ENCODE data around the gene GAS2L3.
"Not testable (repeated sequence)": the region's sequence is repeated elsewhere in the genome, so short reads cannot be mapped to it uniquely, and the experiment has no call there.

GAS2L3 gene

DNA sequence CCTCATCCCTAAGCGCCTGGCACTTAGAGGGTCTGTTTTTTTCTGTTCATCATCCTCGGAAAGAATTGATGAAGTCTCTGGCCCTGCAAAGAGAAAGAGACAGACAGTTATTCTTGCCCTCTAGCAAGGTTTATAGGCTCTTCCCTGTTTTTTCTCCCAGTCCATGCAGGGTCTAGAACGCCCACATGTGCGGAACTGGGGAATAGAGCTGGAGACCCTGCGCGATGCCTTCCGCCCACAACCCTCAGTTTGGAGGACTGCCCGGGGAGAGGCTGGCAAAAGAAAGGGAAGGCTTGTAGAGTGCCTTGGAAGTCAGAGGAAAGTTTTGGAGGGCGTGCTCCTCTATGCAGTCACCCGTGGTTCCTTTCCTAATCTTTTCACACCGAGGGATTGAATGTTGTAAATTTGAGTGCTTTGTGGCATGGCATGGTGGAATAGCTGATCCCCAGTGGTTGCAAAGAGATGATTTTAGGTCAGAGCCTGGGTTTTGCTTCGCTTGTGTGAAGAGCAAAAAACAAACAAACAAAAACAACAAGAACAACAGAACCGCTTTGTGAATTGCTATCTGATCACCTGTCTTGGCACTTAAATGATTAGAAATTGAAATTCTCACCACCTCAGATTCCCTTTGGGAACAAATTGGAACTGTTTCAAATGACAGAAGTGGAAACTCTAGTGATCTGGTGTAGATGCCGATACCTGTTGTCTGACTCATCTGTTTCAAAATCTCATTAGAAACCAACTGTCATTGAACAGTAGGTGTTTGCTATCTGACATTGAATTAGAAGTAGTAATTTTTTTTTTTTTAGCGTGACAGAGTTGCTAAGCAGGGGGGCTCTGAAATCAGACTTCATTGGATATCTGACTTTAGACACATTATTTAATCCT is 947 bp downstream of the GAS2L3 start:
- peak in 2 of 58 donors; percentile 3 to 26 for DNase-seq

GRCh38 chr12:100576331-100577036 is 3.0 kb downstream of the GAS2L3 start:
- no peak for DNase-seq

GRCh38 chr12:100578923-100579322 is 5.4 kb downstream of the GAS2L3 start:
- DNase-seq: no peak

DNA sequence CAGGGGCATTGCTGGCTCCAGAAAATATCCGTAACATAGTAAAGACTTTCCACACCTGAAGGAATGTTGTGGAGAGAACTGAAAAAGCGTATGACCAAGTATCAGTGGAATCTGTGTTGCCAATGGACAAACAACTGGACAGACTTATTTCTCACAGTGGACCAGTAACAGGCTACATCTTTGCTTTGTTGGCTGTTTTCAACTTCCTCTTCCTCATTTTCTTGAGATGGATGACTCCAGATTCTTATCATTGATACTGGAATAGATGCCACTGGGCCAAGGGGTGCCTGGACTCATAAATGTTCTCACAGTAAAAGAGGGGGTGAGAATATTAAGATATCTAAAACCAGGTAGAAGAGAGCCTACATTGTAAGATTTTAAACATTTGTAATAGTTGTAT is 6.4 kb downstream of the GAS2L3 start:
- DNase-seq: no peak

- no peak for DNase-seq
Measured at GRCh38 chr12:100584256-100584655, 10.8 kb downstream of the GAS2L3 start.

GRCh38 chr12:100591979-100592378 is 18.5 kb downstream of the GAS2L3 start:
- DNase-seq: no peak

DNA sequence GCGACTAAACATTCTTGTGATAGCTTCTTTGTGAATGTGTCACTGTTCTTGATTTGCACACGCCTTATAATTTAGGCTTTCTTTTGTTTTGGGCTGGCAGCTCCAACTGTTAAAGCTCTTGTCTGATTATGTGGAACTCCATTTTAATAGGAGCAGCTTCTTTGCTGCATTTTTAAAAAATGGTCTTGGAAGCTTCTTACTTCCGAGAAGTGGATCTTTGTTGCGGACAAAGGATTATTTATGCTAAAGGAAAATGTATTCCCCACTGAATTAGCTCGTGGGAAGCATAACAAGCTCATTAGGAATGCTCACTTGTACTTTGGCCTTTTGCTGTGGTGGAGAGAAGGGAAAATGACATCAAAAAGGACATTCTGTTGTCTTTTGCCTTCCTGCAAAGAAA is 20.0 kb downstream of the GAS2L3 start:
- DNase-seq: no peak

- no peak for DNase-seq
Measured at GRCh38 chr12:100601626-100602025, 28.1 kb downstream of the GAS2L3 start.

- DNase-seq: not testable (repeated sequence)
Measured at GRCh38 chr12:100602997-100603396, 29.5 kb downstream of the GAS2L3 start.

DNA sequence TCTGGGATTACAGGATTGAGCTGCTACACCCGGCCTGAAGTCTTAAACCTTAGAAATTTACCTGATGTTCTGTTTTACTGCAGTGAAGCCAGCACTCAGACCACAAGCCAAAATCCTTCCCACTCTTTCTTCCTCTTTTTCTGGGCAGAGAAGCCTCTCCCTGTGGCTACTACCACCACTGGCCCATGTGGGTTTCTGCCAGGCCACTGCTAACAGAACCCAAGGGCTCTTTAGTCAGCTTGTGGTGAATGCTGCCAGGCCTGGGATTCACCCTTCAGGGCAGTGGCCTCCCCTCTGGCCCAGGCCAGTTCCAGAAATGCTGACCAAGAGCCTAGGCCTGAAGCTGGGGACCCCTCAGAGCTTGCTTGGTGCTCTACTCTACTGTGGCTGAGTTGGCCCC is 35.3 kb downstream of the GAS2L3 start:
- DNase-seq: peak in 17 of 58 donors; percentile 1 to 29 (median 7)

- DNase-seq: no peak
Measured at GRCh38 chr12:100610666-100611430, 37.4 kb downstream of the GAS2L3 start.

GRCh38 chr12:100612606-100613005 is 39.1 kb downstream of the GAS2L3 start:
- DNase-seq: no peak

DNA sequence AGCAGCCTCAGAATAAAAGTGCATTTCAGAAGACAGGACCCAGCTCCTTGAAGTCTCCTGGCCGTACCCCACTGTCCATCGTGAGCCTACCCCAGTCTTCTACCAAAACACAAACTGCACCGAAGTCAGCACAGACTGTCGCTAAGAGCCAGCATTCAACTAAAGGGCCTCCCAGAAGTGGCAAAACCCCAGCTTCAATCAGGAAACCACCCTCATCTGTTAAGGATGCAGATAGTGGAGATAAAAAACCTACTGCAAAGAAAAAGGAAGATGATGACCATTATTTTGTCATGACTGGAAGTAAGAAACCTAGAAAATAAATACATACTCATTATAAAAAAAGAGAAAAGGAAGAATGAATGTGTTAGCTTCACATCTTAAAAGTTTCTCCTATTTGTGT is 51.1 kb downstream of the GAS2L3 start:
- DNase-seq: no peak

GRCh38 chr12:100632445-100632892 is 59.0 kb downstream of the GAS2L3 start:
- DNase-seq: no peak

- DNase-seq: not testable (repeated sequence)
Measured at GRCh38 chr12:100633082-100633785, 59.8 kb downstream of the GAS2L3 start.

GRCh38 chr12:100643246-100643645 is 69.8 kb downstream of the GAS2L3 start:
- no peak for DNase-seq

DNA sequence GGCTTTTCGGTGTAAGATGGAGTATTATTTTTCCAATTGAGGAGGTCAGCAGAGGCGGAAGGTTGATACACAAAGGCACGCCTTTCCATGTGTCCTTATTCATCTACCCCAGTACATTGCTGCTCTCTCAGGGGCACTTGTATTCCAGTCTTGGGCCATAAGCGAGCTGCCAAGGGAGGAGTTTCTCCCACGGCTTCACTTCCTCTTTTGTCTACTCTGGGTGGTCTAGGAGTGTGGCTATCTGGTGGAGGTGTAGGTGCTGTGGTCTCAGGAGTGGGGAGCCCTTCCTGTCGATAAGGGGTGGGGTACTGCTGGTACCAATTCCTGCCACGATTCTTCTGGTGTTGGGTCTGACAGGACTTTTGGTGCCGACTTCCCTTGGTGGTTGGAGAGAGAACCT is 73.4 kb downstream of the GAS2L3 start:
- DNase-seq: no peak

DNA sequence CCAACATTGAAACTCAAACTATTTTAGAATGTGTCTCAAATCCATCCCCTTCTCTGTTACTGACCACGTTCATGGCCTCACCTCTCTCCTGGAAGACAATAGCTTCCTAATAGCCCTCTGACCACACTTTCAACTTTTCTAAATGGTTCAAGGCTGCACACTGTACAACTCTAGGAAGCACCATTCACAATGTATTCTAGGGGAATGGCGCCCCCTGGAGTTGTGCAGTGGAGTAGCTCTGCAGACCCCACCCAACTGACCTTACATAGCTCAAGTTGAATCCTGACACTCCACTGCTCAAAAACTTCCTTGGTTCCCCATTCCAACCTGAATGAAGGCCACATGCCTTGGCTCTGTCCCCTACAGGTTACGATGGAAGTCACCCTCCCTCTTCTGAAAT is 77.6 kb downstream of the GAS2L3 start:
- no peak for DNase-seq

GRCh38 chr12:100651694-100652093 is 78.2 kb downstream of the GAS2L3 start:
- DNase-seq: no peak

GRCh38 chr12:100652488-100652887 is 79.0 kb downstream of the GAS2L3 start:
- DNase-seq: no peak

DNA sequence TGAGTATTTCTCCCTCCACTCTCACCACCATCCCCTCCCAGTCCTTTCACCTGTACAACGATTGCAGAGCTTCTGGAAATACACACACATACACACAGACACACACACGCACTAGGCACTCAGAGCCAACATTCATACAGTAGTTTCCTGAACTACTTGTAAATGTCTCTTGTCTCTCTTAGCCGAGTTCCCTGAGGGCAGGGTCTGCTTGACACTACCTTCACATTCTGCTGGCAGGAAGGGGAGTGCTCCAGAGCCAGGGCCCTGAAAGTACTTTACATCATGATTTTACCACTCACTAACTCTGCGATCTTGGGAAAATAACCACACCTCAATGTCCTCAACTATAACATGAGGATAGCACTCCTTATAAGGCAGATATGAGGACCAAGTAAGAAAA is 82.7 kb downstream of the GAS2L3 start:
- no peak for DNase-seq
